Stimulated activated naive CD8-positive, alpha-beta T cell treated with anti-CD3 and anti-CD28 coated beads, Interleukin-15, amount 100 ng/mL, for 72 hours (primary cell): ENCODE results near the gene OVOL2.

Experiments used
- ATAC-seq: fragments of 150-1000 bp; cut with Tn5 transposase; 2 replicates; pipeline ENCODE4 v1.10.0; 2021; ENCODE audit warnings: mild to moderate bottlenecking, moderate library complexity
- DNase-seq, 2 donors: peaks; one replicate each; pipeline ENCODE4 v3.0.0; 2021 to 2022
- H3K27ac Mint-ChIP-seq, 2 donors: one replicate each; pipeline ENCODE4 v1.8.0; 2022; ENCODE audit warnings: mild to moderate bottlenecking in 2 of 2, mixed read lengths in 2 of 2, moderate library complexity in 2 of 2
- H3K27me3 Mint-ChIP-seq: one replicate; pipeline ENCODE4 v1.8.0; 2022; ENCODE audit warnings: mixed read lengths
- H3K4me1 Mint-ChIP-seq: one replicate; pipeline ENCODE4 v1.8.0; 2022; ENCODE audit warnings: mild to moderate bottlenecking, mixed read lengths
- H3K4me3 Mint-ChIP-seq, 2 donors: one replicate each; pipeline ENCODE4 v1.8.0; 2022; ENCODE audit warnings: mild to moderate bottlenecking in 2 of 2, mixed read lengths in 2 of 2, moderate library complexity in 1 of 2
- H3K9me3 Mint-ChIP-seq, 2 donors: one replicate each; pipeline ENCODE4 v1.8.0; 2022; ENCODE audit warnings: mixed read lengths in 2 of 2

The OVOL2 gene

GRCh38 chr20:17987988-17988387 lies 69.7 kb downstream of the OVOL2 start:
- ATAC-seq (peak; percentile 16), DNase-seq (no peak)
- Mint-ChIP-seq H3K9me3 (no peaks in the 10 kb centered on the region), H3K27me3 (no peaks in the 10 kb centered on the region), H3K4me3 (no peak overlapping the region), H3K27ac (no peak overlapping the region), H3K4me1 (peaks cover 25% of the 10 kb centered on the region)

- no peaks in the 10 kb centered on the region for H3K27me3 Mint-ChIP-seq
- no peak overlapping the region for H3K4me3 Mint-ChIP-seq
- no peak overlapping the region for H3K27ac Mint-ChIP-seq
- ATAC-seq (no peak), DNase-seq (no peak)
- H3K4me1 Mint-ChIP-seq: peaks cover 12% of the 10 kb centered on the region
- H3K9me3 Mint-ChIP-seq: no peaks in the 10 kb centered on the region
These were observed 72.2 kb downstream of the OVOL2 start for GRCh38 chr20:17985388-17986018.

GRCh38 chr20:17976305-17976704 lies 81.4 kb downstream of the OVOL2 start:
- DNase-seq: no peak
- Mint-ChIP-seq H3K9me3 (no peaks in the 10 kb centered on the region), H3K27ac (no peak overlapping the region), H3K4me1 (peaks cover 27% of the 10 kb centered on the region), H3K4me3 (no peak overlapping the region), H3K27me3 (no peaks in the 10 kb centered on the region)
- ATAC-seq: no peak
